ENCODE data around the gene AXIN1.

- TF ChIP-seq, protein P1, sequence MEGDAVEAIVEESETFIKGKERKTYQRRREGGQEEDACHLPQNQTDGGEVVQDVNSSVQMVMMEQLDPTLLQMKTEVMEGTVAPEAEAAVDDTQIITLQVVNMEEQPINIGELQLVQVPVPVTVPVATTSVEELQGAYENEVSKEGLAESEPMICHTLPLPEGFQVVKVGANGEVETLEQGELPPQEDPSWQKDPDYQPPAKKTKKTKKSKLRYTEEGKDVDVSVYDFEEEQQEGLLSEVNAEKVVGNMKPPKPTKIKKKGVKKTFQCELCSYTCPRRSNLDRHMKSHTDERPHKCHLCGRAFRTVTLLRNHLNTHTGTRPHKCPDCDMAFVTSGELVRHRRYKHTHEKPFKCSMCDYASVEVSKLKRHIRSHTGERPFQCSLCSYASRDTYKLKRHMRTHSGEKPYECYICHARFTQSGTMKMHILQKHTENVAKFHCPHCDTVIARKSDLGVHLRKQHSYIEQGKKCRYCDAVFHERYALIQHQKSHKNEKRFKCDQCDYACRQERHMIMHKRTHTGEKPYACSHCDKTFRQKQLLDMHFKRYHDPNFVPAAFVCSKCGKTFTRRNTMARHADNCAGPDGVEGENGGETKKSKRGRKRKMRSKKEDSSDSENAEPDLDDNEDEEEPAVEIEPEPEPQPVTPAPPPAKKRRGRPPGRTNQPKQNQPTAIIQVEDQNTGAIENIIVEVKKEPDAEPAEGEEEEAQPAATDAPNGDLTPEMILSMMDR (IDR thresholded peaks at IDR 0.05): no peak
- TF ChIP-seq RNF2 (IDR thresholded peaks at IDR 0.05; ENCODE audit: borderline replicate concordance, low read depth): no peak
These were observed 29.5 kb upstream of the AXIN1 start, which contains the start of gene PGAP6 for GRCh38 chr16:381789-382717.
